Activated naive CD8-positive, alpha-beta T cell treated with anti-CD3 and anti-CD28 coated beads for 36 hours (primary cell): ENCODE measurements around the gene KYAT1. TPM values are rescaled to one million over a fixed set of nuclear protein-coding genes. Genes with fewer than 3 reads are reported as not detected.

Source experiments
- total RNA-seq, 2 experiments: library from RNA; stranded (reverse); gene quantifications; one replicate each; pipeline ENCODE4 v1.2.3, GENCODE V29; 2021

Gene KYAT1
- total RNA-seq, 2 experiments from 2014 or later: 7.4 to 9.4 TPM

Other genes with a start within 250 kb of the KYAT1 start
- 10 to 100 TPM; 34.3 to 38.1 TPM for gene DYNC2I2, start 225.1 kb downstream of the KYAT1 start, total RNA-seq
- 100 to 1,000 TPM; 953 to 971 TPM for gene SET, start 192.7 kb downstream of the KYAT1 start, total RNA-seq
- gene PKN3, start 179.4 kb downstream of the KYAT1 start, total RNA-seq: 1 to 10 TPM; 7.2 to 7.8 TPM
- gene ZDHHC12, start 157.8 kb downstream of the KYAT1 start, total RNA-seq: 10 to 100 TPM; 47.1 to 52.6 TPM
- gene ZER1, start 110.0 kb downstream of the KYAT1 start, total RNA-seq: 10 to 100 TPM; 13.7 to 14.4 TPM
- 10 to 100 TPM; 16.3 to 18.8 TPM for gene TBC1D13, start 94.7 kb downstream of the KYAT1 start, total RNA-seq
- gene ENDOG, start 63.5 kb downstream of the KYAT1 start, total RNA-seq: 10 to 100 TPM; 20.1 to 22.9 TPM
- gene SPOUT1, start 52.2 kb downstream of the KYAT1 start, total RNA-seq: 100 to 1,000 TPM; 109 to 111 TPM
- gene LRRC8A, start 183 bp upstream of the KYAT1 start, total RNA-seq: 10 to 100 TPM; 19.9 to 20.3 TPM
- gene PHYHD1, start 39.0 kb upstream of the KYAT1 start, total RNA-seq: under 1 TPM; 0.49 to 0.52 TPM
- 10 to 100 TPM; 10.1 to 11.3 TPM for gene DOLK, start 65.7 kb upstream of the KYAT1 start, total RNA-seq
- gene NUP188, start 65.7 kb upstream of the KYAT1 start, total RNA-seq: 100 to 1,000 TPM; 128 to 130 TPM
- gene SH3GLB2, start 146.4 kb upstream of the KYAT1 start, total RNA-seq: 10 to 100 TPM; 42.9 to 46.3 TPM
- gene MIGA2, start 154.7 kb upstream of the KYAT1 start, total RNA-seq: 10 to 100 TPM; 26.2 to 29.0 TPM
- gene DOLPP1, start 199.2 kb upstream of the KYAT1 start, total RNA-seq: 10 to 100 TPM; 17.7 to 20.8 TPM
- gene CRAT, start 228.8 kb upstream of the KYAT1 start, total RNA-seq: 1 to 10 TPM; 7.3 to 7.9 TPM
- gene PTPA, start 229.5 kb upstream of the KYAT1 start, total RNA-seq: 100 to 1,000 TPM; 101 to 104 TPM